Measurements from ENCODE around the gene MX2. TPM values are rescaled to one million over a fixed set of nuclear protein-coding genes. Genes with fewer than 3 reads are reported as not detected.
"Not testable (repeated sequence)": the region's sequence is repeated elsewhere in the genome, so short reads cannot be mapped to it uniquely, and the experiment has no call there.

MX2 gene
- 0.26 TPM for polyA plus RNA-seq (2012; ENCODE audit: insufficient read depth, insufficient read length, low read depth)

- DNase-seq = no peak
Measured at GRCh38 chr21:41361786-41362604, at the start of gene MX2. Gene MX2 (plus strand): TSS chr21:41362027. CDS start chr21:41376907, 14,880 bp downstream.

GRCh38 chr21:41313285-41314164 is 48.3 kb upstream of the MX2 start:
- H3K27me3 ChIP-seq; H3K9me3 ChIP-seq; H3K4me1 ChIP-seq; H3K4me3 ChIP-seq (ENCODE audit: low read depth, low read length); DNase-seq; H3K36me3 ChIP-seq: not testable (repeated sequence)

More at GRCh38 chr21:41361786-41362604, at the start of gene MX2:
- Histone ChIP-seq H3K9me3 (no peaks in the 10 kb centered on the region), H3K36me3 (no peaks in the 10 kb centered on the region), H3K4me1 (no peaks in the 10 kb centered on the region), H3K27me3 (no peaks in the 10 kb centered on the region), H3K4me3 (ENCODE audit: low read depth, low read length) (no peak within 1 kb of the TSS)
- TF ChIP-seq CTCF (IDR thresholded peaks at IDR 0.05; ENCODE audit: low read depth, low read length) = no peak

- Histone ChIP-seq H3K27me3 (no peaks in the 10 kb centered on the region), H3K9me3 (no peaks in the 10 kb centered on the region), H3K4me3 (ENCODE audit: low read depth, low read length) (no peak overlapping the region), H3K4me1 (no peaks in the 10 kb centered on the region), H3K36me3 (no peaks in the 10 kb centered on the region)
- no peak for DNase-seq
- no peak for TF ChIP-seq CTCF (IDR thresholded peaks at IDR 0.05; ENCODE audit: low read depth, low read length)
Measured at GRCh38 chr21:41315726-41316125, 46.1 kb upstream of the MX2 start.

- Histone ChIP-seq H3K4me3 (ENCODE audit: low read depth, low read length) (no peak within 1 kb of the TSS), H3K36me3 (no peaks in the 10 kb centered on the region), H3K4me1 (no peaks in the 10 kb centered on the region), H3K27me3 (no peaks in the 10 kb centered on the region), H3K9me3 (no peaks in the 10 kb centered on the region)
- no peak for TF ChIP-seq CTCF (IDR thresholded peaks at IDR 0.05; ENCODE audit: low read depth, low read length)
- DNase-seq = no peak
Measured at GRCh38 chr21:41316200-41317062, 45.4 kb upstream of the MX2 start, which contains the start of gene FAM3B. Gene FAM3B (plus strand): TSS chr21:41316801. CDS start chr21:41316880, 79 bp downstream.

- TF ChIP-seq CTCF (IDR thresholded peaks at IDR 0.05; ENCODE audit: low read depth, low read length) = no peak
- no peak for DNase-seq
- no peaks in the 10 kb centered on the region for H3K36me3 ChIP-seq
- H3K4me1 ChIP-seq = no peaks in the 10 kb centered on the region
- H3K27me3 ChIP-seq = no peaks in the 10 kb centered on the region
- no peak overlapping the region for H3K4me3 ChIP-seq (ENCODE audit: low read depth, low read length)
- no peaks in the 10 kb centered on the region for H3K9me3 ChIP-seq
Measured at GRCh38 chr21:41317063-41317392, 44.8 kb upstream of the MX2 start.

- no peak for TF ChIP-seq CTCF (IDR thresholded peaks at IDR 0.05; ENCODE audit: low read depth, low read length)
- H3K27me3 ChIP-seq = no peaks in the 10 kb centered on the region
- no peak overlapping the region for H3K4me3 ChIP-seq (ENCODE audit: low read depth, low read length)
- no peaks in the 10 kb centered on the region for H3K4me1 ChIP-seq
- DNase-seq = no peak
- H3K9me3 ChIP-seq = no peaks in the 10 kb centered on the region
- no peaks in the 10 kb centered on the region for H3K36me3 ChIP-seq
Measured at GRCh38 chr21:41317458-41317857, 44.4 kb upstream of the MX2 start.

Data from BE2C (cell line).